Measurements from ENCODE around the gene KCTD6. TPM values are rescaled to one million over a fixed set of nuclear protein-coding genes. Genes with fewer than 3 reads are reported as not detected.

Gene KCTD6
- total and polyA plus RNA-seq, 2 of the 8 experiments (the other 6 are each of a cell fraction or from before 2014, with no cell fraction given): 17.4 to 21.4 TPM

DNA sequence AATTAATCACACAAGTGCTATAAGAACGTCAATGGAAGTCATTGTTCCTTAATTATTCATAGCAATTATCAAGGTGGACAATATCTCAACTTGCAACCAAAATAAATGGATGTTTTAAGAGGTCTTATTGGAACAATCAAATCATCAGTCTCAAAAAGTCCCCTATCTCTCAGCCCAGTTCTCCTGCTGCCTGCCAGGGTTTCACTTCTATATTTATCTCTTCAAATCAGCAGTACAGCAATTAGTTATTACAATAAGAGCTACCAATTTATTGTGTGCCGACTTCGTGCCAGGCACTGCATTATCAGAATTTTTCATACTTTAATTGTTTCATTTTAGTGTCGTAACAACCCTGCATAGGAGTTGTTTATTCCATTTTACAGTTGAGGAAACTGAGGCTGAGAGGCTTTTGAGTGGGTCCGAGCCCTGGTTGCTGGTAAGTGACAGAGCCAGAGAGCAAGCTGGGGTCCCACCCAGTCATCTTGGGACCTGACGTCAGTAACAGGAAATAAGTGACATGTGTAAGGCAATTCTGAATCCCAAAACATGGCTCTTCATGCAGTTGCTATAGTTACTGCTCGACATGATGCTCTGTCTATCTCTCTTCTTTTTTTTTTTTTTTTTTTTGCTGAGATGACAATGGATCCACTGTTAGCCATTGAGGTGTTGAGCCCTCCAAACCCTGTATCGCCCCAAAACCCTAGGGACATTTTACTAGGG lies 8.8 kb upstream of the KCTD6 start:
- Histone ChIP-seq H4K5ac (ENCODE audit: insufficient read length, low read depth, low read length) (no peak overlapping the region), H3K56ac (replicated peaks; ENCODE audit: insufficient read length, low read depth, low read length) (no peak overlapping the region), H3K9me3 (ENCODE audit: insufficient read depth in 2 of 2, low read depth in 1 of 2, low read length in 1 of 2) (no peaks in the 10 kb centered on the region), H3K23me2 (ENCODE audit: low read depth, low read length) (no peaks in the 10 kb centered on the region), H3K23ac (ENCODE audit: insufficient read length) (no peak overlapping the region), H2AK5ac (ENCODE audit: low read depth, low read length) (no peak overlapping the region), H3K27me3 (replicated peaks in 1 of 4; ENCODE audit: control insufficient read depth in 3 of 4, extremely low read depth in 1 of 4, insufficient read depth in 3 of 4, low read length in 3 of 4) (peaks cover 0 to 4% (median 0%) of the 10 kb centered on the region in 4 experiments; a peak in 1 of 7 replicates), H3K79me1 (ENCODE audit: low read depth, low read length) (no peaks in the 10 kb centered on the region), H3K4me3 (ENCODE audit: extremely low read depth in 1 of 4, insufficient read depth in 2 of 4, low read depth in 3 of 4, low read length in 4 of 4) (no peak overlapping the region), H2AFZ (ENCODE audit: low read length) (no peak overlapping the region), H3K14ac (ENCODE audit: insufficient read length) (no peak overlapping the region), H3K27ac (ENCODE audit: low read depth, low read length) (no peak overlapping the region), H3K79me2 (ENCODE audit: control insufficient read depth in 1 of 2, insufficient read depth in 2 of 2, low read length in 2 of 2) (no peaks in the 10 kb centered on the region), H2BK15ac (ENCODE audit: low read length) (no peak overlapping the region), H3K4me1 (replicated peaks in 1 of 4; ENCODE audit: control insufficient read depth in 3 of 4, insufficient read depth in 4 of 4, low read length in 3 of 4) (no peaks in the 10 kb centered on the region; a peak in 1 of 7 replicates), H4K91ac (replicated peaks; ENCODE audit: insufficient read length, low read length) (no peak overlapping the region), H3K4me2 (ENCODE audit: insufficient read depth in 1 of 2, low read depth in 2 of 2, low read length in 2 of 2) (no peak overlapping the region), H2BK120ac (replicated peaks; ENCODE audit: low read depth, low read length) (no peak overlapping the region), H3K18ac (ENCODE audit: extremely low read depth, low read length) (no peak overlapping the region), H3K36me3 (ENCODE audit: control insufficient read depth in 2 of 4, insufficient read depth in 4 of 4, low read length in 3 of 4) (no peaks in the 10 kb centered on the region), H3K4ac (replicated peaks; ENCODE audit: insufficient read length, low read depth, low read length) (no peak overlapping the region), H2BK5ac (ENCODE audit: low read depth, low read length) (no peak overlapping the region), H2BK12ac (ENCODE audit: low read depth, low read length) (no peak overlapping the region), H4K8ac (ENCODE audit: extremely low read depth, insufficient read depth, low read length) (no peak overlapping the region), H3K9ac (replicated peaks in 1 of 4; ENCODE audit: extremely low read depth in 1 of 4, low read depth in 3 of 4, low read length in 3 of 4) (no peak overlapping the region), H4K20me1 (replicated peaks in 1 of 2; ENCODE audit: control insufficient read depth in 1 of 2, insufficient read depth in 2 of 2, low read length in 2 of 2) (no peaks in the 10 kb centered on the region), H2BK20ac (ENCODE audit: low read length) (no peak overlapping the region)
- POLR2A ChIA-PET (ENCODE audit: partially characterized antibody): interaction anchor here (1.6 kb wide), 1 partner anchor 51 kb away, joined by 3 read pairs; no protein-coding TSS in a partner anchor
- DNase-seq (ENCODE audit: low read depth in 1 of 2, low spot score in 2 of 2) (no peak), FAIRE-seq (no peak)
- 92% methylated on average over 8 of the region's 8 CpGs; no CpG with 5 or more reads in 1 of the 2 experiments for WGBS, 2 experiments (ENCODE audit: extremely low coverage in 1 of 2, insufficient coverage in 1 of 2, insufficient read length in 1 of 2, insufficient replicate concordance in 2 of 2, low coverage in 1 of 2, low lambda C conversion rate in 2 of 2, missing lambda C conversion rate in 1 of 2)
- CTCF ChIA-PET (ENCODE audit: partially characterized antibody): interaction anchor here (0.7 to 2.9 kb wide), 8 partner anchors 8 to 68 kb away, joined by 3 to 9 read pairs (median 4); no protein-coding TSS in a partner anchor
- TF ChIP-seq CBX5 (IDR thresholded peaks at IDR 0.05; ENCODE audit: low read depth, low read length): no peak
- TF ChIP-seq RXRA (IDR thresholded peaks at IDR 0.05; ENCODE audit: insufficient read depth, low read depth, low read length): no peak
- no peak for TF ChIP-seq POLR2AphosphoS5 (IDR thresholded peaks at IDR 0.05; ENCODE audit: low read depth, low read length)
- no peak for TF ChIP-seq RAD21 (IDR thresholded peaks at IDR 0.05 in 1 of 2, conservative IDR thresholded peaks at IDR 0.05 in 1 of 2; ENCODE audit: low read depth in 2 of 2, low read length in 2 of 2)
- no peak for TF ChIP-seq TCF12 (IDR thresholded peaks at IDR 0.05; ENCODE audit: low read depth, low read length)
- TF ChIP-seq SP4 (IDR thresholded peaks at IDR 0.05; ENCODE audit: low read length): no peak
- TF ChIP-seq ZNF274 (IDR thresholded peaks at IDR 0.05; ENCODE audit: borderline replicate concordance, extremely low read depth, low read length): no peak
